ENCODE measurements around the gene WDFY4.

DNA sequence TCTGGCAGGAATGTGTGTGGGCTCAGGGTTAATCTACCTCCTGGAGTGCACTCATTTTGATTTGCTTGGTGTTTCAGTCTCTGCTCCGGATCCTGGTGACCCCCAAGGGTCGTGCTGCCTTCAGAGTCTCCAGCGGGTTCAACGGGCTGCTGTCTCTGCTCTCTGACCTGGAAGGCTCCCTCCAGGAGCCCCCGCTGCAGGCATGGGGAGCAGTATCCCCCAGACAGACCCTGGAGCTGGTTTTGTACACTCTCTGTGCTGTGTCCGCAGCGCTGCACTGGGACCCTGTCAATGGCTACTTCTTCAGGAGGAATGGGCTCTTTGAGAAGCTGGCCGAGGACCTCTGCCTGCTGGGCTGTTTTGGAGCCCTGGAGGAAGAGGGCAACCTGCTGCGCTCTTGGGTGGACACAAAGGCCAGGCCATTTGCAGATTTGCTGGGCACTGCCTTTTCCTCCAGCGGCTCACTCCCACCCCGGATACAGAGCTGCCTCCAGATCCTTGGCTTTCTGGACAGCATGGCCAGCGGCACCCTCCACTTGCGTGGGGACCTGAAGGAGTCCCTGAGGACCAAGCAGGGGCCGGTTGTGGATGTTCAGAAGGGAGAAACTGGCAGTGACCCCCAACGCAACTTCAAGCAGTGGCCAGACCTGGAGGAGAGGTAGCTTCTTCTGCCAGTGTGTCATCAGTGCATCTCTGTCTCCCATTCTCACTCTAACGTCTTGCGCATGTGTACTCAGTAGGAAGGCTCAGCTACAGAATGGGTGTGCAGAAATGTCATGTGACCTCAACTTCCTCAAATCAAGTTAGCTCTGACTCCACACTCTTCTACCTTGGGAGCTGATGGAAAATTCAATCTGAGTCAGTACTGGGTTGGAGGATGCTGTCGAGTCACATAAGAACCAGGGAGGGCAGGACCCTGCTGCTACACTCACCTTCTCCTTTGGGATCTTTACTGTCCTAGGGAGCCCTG lies 58.5 kb downstream of the WDFY4 start:
- TF ChIP-seq CEBPB (IDR thresholded peaks at IDR 0.05) (no peak), RAD21 (conservative IDR thresholded peaks at IDR 0.05 in 1 of 2, IDR thresholded peaks at IDR 0.05 in 1 of 2) (no peak)
